Skeletal muscle tissue (tissue), 5 donors: ENCODE measurements around the gene TSPAN32. TPM values are rescaled to one million over a fixed set of nuclear protein-coding genes. Genes with fewer than 3 reads are reported as not detected.
"Not testable (repeated sequence)": the region's sequence is repeated elsewhere in the genome, so short reads cannot be mapped to it uniquely, and the experiment has no call there.

Experiments
- H3K27ac ChIP-seq: one replicate; pipeline ENCODE4 v1.7.0; 2013; ENCODE audit warnings: mild to moderate bottlenecking, low read depth, low read length, inconsistent platforms
- H3K27me3 ChIP-seq, 3 donors: one replicate each; pipeline ENCODE4 v1.7.0; 2013; ENCODE audit warnings: low read length in 3 of 3; ENCODE audit not compliant: control insufficient read depth in 3 of 3, insufficient read depth in 3 of 3
- H3K36me3 ChIP-seq, 3 donors: one replicate each; pipeline ENCODE4 v1.7.0; 2013; ENCODE audit warnings: low read length in 3 of 3; ENCODE audit not compliant: control insufficient read depth in 3 of 3, insufficient read depth in 3 of 3
- H3K4me1 ChIP-seq, 3 donors: one replicate each; pipeline ENCODE4 v1.7.0; 2013; ENCODE audit warnings: low read length in 3 of 3, mild to moderate bottlenecking in 3 of 3; ENCODE audit not compliant: control insufficient read depth in 3 of 3, insufficient read depth in 3 of 3
- H3K4me3 ChIP-seq, 3 donors: one replicate each; pipeline ENCODE4 v1.7.0; 2013; ENCODE audit warnings: low read length in 3 of 3
- H3K9ac ChIP-seq, 3 donors: one replicate each; pipeline ENCODE4 v1.7.0; 2013; ENCODE audit warnings: low read length in 3 of 3, mild to moderate bottlenecking in 3 of 3, moderate library complexity in 2 of 3, low read depth in 1 of 3
- H3K9me3 ChIP-seq, 3 donors: one replicate each; pipeline ENCODE4 v1.7.0; 2013; ENCODE audit warnings: low read length in 3 of 3; ENCODE audit not compliant: control insufficient read depth in 3 of 3
- small RNA-seq: library from RNA; depleted of rRNA; stranded (forward); fragments of <200 nt; gene quantifications from one replicate; pipeline ENCODE3, GENCODE V24; 2014
- total RNA-seq: library from RNA; depleted of rRNA; stranded (reverse); fragments of >200 nt; gene quantifications from one replicate; pipeline ENCODE4 v1.2.3, GENCODE V29; 2014
- donor health status: Osteomylitis.

TSPAN32 gene
- total RNA-seq, 1 donor from 2014 or later: 2.1 TPM

DNA sequence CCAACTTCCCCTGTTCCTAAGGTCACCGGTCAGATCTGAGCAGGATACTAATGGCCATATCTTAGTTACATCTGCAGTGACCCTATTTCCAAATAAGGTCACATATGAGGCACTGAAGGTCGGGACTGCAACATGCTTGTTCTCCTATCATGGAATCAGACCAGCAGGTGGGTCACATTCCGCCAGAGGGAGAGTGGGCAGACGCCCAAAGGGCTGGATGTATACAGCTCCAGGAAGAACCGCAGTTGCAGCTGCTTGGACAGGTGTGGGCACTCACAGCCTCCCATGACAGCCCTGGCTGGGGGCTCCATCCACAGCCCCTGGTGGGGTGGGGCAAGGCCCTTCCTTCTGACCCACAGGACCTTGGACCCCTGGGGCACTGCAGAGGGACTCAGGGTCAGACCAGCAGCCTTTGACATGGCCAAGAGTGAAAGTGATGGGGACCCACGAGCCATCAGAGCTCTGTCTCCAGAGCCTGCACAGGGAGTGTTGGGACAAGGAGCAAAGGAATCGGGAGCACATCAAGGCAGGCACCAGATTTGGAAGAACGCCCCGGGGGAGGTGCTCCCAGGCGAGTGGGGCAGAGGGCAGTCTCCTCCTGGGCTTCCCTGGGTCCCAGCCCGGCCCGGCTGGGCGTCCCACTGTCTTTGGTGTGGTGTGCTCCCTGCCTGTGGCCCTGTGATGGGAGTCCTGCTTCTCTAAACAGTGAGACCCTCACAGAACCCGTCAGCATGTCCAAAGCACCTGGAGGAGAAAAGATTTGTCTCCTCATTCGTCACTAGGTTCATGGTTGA is 62.0 kb downstream of the TSPAN32 start:
- no peak overlapping the region for H3K9ac ChIP-seq
- no peaks in the 10 kb centered on the region for H3K36me3 ChIP-seq
- H3K4me3 ChIP-seq: no peak overlapping the region
- peaks cover 0 to 4% (median 0%) of the 10 kb centered on the region in 3 donors for H3K27me3 ChIP-seq
- no peak overlapping the region for H3K27ac ChIP-seq
- no peaks in the 10 kb centered on the region for H3K9me3 ChIP-seq
- H3K4me1 ChIP-seq: peaks cover 0 to 5% (median 2%) of the 10 kb centered on the region in 3 donors

DNA sequence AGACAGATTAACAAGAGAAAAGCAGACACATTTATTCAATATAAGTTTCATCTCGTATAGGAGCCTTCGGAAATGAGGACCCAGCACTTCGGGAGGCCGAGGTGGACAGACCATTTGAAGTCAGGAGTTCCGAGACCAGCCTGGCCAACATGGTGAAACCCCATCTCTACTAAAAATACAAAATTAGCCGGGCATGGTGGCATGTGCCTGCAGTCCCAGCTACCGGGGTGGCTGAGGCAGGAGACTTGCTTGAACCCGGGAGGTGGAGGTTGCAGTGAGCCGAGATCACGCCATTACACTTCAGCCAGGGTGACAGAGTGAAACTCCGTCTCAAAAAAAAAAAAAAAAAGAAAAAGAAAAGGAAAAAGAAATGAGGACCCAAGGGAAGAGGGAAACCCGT is 62.6 kb downstream of the TSPAN32 start:
- H3K4me3 ChIP-seq, H3K4me1 ChIP-seq, H3K27ac ChIP-seq, H3K9me3 ChIP-seq, H3K9ac ChIP-seq, H3K27me3 ChIP-seq, H3K36me3 ChIP-seq: not testable (repeated sequence)

- Histone ChIP-seq H3K27me3 (peaks cover 0 to 4% (median 0%) of the 10 kb centered on the region in 3 donors), H3K4me1 (peaks cover 0 to 5% (median 2%) of the 10 kb centered on the region in 3 donors), H3K9ac (no peak overlapping the region), H3K9me3 (no peaks in the 10 kb centered on the region), H3K36me3 (no peaks in the 10 kb centered on the region), H3K27ac (no peak overlapping the region), H3K4me3 (no peak overlapping the region)
These were observed 63.9 kb downstream of the TSPAN32 start for GRCh38 chr11:2365571-2366210.

DNA sequence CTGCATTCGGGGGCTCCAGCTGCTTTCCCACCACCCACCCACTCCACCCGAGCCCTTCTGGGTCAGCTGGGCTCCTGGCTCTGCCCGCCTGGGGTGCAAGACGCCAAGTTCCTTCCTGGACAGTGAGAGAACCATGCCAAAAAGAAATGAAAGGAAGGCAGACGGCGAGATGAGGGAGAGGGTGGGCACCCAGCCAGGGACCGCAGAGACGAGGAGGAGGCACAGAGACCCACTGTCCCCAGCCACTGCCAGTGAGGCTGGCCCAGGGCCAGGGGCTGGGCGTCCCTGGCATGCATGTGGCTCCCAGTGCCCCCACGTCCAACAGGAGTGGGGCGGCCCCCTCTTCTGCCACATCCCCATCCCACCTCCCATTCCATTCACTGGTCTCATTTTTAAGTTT is 64.5 kb downstream of the TSPAN32 start:
- H3K4me1 ChIP-seq: peaks cover 0 to 5% (median 2%) of the 10 kb centered on the region in 3 donors
- no peak overlapping the region for H3K9ac ChIP-seq
- no peak overlapping the region for H3K4me3 ChIP-seq
- no peaks in the 10 kb centered on the region for H3K36me3 ChIP-seq
- no peak overlapping the region for H3K27ac ChIP-seq
- H3K9me3 ChIP-seq: no peaks in the 10 kb centered on the region
- H3K27me3 ChIP-seq: peaks cover 0 to 4% (median 0%) of the 10 kb centered on the region in 3 donors

GRCh38 chr11:2366733-2367132 is 64.9 kb downstream of the TSPAN32 start:
- Histone ChIP-seq H3K4me1 (peaks cover 0 to 5% (median 2%) of the 10 kb centered on the region in 3 donors), H3K27ac (no peak overlapping the region), H3K9ac (no peak overlapping the region), H3K9me3 (no peaks in the 10 kb centered on the region), H3K27me3 (peaks cover 0 to 4% (median 0%) of the 10 kb centered on the region in 3 donors), H3K36me3 (no peaks in the 10 kb centered on the region), H3K4me3 (no peak overlapping the region)

DNA sequence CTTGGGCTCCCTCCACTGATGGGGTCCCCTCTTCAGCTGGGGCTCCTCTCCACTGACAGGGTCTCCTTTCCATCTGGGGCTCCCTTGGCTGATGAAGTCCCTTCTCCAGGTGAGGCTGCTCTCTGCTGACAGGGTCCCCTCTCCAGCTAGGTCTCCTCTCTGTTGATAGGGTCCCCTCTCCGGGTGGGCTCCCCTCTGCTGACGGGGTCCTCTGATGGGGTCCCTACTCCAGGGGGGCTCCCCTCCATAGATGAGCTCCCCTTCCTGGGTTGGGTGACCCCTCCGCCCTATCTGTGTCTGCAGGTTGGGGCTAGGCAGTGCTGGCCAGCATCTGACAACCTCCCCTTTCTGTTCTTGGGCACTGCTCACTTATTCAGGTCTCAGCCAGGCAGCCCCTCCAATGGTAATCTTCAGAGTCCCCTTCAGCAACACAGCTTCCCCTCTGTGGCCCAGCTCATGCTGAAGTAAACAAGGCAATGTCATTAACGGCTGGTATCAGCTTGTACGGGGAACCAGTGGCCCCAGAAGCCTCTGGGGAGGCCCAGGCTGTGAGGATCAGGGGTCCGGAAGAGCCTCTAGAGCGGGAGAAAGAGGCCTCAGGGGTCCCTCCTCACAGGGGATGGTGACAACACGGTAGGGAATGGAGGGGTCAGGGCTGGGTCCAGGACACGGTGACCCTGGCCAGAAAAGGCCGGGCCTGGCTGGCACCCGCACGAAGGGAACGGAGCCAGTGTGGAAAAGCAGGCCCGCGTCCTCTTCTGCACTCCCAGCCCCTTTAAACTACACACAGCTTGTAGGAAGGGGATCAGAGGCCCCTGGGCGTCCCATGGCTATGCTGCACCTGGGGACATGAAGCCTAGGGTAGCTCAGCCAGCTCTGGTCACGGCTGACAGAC is 65.7 kb downstream of the TSPAN32 start:
- Histone ChIP-seq H3K36me3 (no peaks in the 10 kb centered on the region), H3K27ac (no peak overlapping the region), H3K4me1 (peaks cover 0 to 5% (median 2%) of the 10 kb centered on the region in 3 donors)

More for the DNA sequence above, 65.7 kb downstream of the TSPAN32 start:
- H3K9ac ChIP-seq: no peak overlapping the region
- no peak overlapping the region for H3K4me3 ChIP-seq
- no peaks in the 10 kb centered on the region for H3K9me3 ChIP-seq
- peaks cover 0 to 4% (median 0%) of the 10 kb centered on the region in 3 donors for H3K27me3 ChIP-seq

Small RNA genes within 50 kb of the gene (small RNA-seq; reads per million reads assigned to genes)
- gene RNU6-878P: not detected

Other genes with a start within 250 kb of the TSPAN32 start
- 711 TPM for gene IGF2, start 162.6 kb upstream of the TSPAN32 start, total RNA-seq
- gene INS, start 140.8 kb upstream of the TSPAN32 start, total RNA-seq: not detected
- not detected for gene TH, start 130.2 kb upstream of the TSPAN32 start, total RNA-seq
- gene ASCL2, start 31.4 kb upstream of the TSPAN32 start, total RNA-seq: not detected
- gene C11orf21, start 95 bp upstream of the TSPAN32 start, total RNA-seq: 1.6 TPM
- gene CD81, start 75.3 kb downstream of the TSPAN32 start, total RNA-seq: 221 TPM
- gene TSSC4, start 98.7 kb downstream of the TSPAN32 start, total RNA-seq: 23.5 TPM
- gene TRPM5, start 142.5 kb downstream of the TSPAN32 start, total RNA-seq: under 0.01 TPM
- 2.6 TPM for gene KCNQ1, start 143.0 kb downstream of the TSPAN32 start, total RNA-seq